ENCODE results near the gene HPCAL1.

HPCAL1 gene

DNA sequence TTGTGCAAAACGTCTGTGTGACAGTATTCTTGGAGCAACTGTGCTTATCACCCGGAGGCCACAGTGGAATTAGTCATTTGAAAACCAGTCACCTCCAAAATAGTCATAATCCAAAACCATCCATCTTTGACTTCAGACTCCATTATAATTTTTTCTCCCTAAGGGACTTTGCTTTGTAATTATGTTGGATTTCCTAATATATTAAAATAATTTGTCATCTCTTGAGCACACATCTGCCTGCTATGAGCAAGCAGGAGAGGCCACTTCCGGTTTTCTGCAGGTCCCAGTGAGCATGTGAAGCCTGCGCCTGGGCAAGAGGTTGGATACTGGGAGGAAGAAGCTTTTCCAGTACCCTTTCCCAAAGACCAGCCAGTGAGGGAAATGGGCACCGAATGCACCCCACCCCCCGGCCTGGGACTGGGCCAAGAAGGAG, 87.7 kb downstream of the HPCAL1 start:
- no peak for DNase-seq (ENCODE audit: low read depth)

DNA sequence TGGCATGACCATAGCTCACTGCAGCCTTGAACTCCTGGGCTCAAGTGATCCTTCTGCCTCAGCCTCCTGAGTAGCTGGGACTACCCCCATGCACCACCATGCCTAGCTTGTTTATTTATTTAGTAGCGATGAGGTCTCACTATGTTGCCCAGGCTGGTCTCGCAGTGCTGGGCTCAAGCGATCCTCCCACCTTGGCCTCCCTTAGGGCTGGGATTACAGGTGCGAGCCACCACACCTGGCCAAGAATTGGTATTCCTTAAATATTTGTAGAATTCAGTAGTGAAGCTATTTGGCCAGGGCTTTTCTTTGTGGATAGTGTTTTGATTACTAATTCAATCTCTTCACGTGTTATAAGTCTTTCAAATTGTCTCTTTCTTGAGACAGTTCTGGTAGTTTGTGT, 89.4 kb downstream of the HPCAL1 start:
- no peak for DNase-seq (ENCODE audit: low read depth)

DNA sequence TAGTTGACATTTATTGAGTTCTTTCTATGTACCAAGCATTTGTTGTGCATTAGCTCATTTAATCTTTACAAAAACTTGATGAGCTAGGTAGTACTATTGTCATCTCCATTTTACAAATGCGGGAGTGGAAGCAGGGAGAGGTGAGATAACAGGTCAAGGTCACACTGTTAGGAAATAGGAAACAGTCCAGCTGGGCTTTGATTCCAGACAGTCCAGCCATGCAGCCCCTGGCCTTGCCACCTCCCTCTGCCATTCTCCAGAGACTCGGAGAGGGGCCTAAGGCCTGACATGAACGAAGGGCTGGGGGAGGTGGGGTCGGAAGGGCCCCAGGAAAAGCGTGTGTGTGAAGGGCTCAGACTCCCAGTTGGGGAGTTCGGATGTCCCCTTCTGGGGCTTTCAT, 89.8 kb downstream of the HPCAL1 start:
- no peak for DNase-seq (ENCODE audit: low read depth)

DNA sequence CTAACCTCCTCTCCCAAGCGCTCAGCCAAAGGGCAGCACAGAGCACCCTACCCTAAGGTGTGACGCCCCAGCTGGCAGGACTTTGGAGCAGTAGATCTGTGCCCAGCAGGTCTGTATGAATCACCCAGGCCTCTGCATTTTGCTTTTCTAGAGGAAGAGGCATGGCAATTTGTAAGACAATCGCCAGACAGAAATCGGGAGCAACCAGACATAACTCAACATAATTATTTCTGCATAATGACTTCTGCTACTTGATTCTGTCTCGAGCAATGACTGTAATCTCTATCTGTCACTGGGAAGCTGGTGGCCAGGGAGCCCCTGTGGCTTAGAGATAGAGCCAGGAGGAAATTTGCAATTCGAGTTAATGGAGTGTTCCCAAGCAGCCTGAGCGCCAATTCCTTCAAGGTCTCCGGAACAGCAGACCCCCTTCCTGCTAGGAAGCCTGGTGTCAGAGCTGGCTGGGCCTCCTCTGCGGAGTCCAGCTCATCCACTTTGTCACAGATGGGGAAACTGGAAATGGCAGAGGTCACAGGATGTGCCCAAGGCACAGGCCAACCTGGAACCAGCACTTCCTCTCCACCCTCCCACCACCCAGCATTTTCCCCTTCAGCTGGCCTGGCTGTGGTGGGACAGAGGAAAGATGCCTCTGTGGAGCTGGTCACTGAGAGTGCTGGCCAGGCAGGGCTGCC, 90.4 kb downstream of the HPCAL1 start:
- no peak for DNase-seq (ENCODE audit: low read depth)

DNA sequence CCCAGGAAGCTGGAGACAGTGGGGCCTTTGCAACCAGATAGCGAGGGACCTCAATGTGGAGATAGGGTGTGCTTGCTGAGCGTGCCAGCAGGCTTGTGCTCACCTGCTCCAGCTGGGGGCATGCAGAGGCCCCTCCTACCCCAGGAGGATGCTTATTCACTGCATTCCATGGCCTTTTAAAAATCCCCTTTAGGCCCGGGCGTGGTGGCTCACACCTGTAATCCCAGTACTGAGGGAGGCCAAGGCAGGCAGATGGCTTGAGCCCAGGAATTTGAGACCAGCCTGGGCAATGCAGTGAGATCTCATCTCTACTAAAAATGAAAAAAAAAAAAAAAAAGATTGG, 90.9 kb downstream of the HPCAL1 start:
- no peak for DNase-seq (ENCODE audit: low read depth)

DNA sequence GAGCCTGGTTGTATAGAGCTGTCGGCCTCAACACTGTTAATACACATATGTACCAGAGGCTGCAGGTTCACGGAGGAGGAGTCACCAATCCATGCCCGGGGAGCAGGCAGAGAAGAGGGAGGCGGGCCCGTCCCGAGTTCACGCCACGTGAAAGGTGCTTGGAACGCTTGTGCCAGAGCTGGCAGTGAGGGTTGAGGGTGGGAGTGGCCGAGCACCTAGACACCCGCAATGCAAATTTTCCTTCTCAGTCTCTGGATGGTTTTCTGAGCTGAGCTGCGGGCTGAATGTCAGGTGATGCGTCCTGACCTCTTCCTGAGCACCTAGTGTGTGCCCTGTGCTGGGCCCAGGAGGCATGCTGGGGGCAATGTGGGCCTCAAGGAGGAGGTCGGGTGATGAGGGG, 93.2 kb downstream of the HPCAL1 start:
- DNase-seq (ENCODE audit: low read depth) = no peak

DNA sequence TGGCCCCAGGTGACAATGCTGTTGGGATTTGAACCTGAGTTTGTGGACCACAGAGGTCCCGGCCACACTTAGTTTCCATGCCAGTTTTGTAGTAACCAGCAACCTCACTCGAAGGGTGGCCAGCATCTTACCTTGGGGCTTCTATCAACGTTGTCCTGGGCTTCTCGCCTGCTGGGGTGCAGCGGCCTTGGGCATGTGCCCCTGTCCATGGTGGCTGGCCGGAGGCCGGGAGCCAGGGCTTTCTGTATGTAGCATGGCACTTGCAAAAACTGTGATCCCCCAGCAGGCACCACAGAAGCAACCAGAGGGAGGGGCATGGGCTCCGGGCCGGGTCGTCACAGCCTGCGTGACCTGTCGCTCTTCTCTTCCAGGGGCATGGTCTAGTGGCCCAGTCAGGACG, 93.8 kb downstream of the HPCAL1 start:
- no peak for DNase-seq (ENCODE audit: low read depth)

DNA sequence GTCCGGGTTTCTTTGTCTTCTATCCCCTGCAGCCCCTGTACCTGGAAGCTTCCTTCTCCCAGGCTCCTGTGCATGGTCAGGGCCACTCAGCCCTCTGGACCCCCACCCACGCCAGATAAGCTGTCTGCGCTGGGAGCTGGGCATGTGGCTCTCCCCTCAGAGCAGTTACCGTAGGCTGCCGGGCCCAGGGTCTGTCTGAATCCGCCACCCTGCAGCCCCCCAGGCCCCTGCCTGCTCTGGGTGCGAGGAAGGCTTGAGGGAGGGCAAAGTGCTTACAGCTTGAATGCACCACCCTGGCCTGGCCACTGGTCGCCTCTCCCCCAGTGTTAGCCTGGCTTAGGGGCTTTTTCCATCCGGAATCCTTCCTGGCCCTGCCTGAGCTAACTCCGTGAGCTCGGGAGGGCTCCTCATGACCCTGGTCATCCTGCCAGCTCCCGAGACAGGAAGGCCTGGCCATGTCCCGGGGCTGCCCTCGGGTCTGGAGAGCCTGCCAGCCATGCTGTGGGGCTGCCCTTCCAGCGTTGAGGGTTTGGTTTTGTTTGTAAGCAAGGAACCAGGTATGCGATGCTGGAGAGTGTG, 94.7 kb downstream of the HPCAL1 start:
- DNase-seq (ENCODE audit: low read depth) = no peak

DNA sequence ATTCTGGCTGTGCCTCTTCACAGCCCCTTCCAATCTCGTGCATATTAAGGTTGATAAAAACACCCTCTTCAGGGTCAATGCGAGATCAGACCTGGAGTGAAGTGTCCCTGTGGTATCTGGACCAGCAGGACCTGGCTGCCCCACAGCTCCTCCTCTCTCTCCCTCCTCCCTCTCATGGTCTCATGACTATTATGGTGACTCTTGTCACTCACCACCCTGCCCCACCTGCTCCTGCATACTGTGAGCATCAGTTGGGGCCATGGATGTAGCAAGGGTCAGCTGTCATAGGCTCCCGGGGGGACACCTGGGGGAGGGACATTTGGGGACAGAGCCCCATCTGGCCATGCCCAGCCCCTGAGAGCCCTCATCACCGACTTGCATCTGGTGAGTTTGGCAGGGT, 95.2 kb downstream of the HPCAL1 start:
- DNase-seq (ENCODE audit: low read depth) = no peak

DNA sequence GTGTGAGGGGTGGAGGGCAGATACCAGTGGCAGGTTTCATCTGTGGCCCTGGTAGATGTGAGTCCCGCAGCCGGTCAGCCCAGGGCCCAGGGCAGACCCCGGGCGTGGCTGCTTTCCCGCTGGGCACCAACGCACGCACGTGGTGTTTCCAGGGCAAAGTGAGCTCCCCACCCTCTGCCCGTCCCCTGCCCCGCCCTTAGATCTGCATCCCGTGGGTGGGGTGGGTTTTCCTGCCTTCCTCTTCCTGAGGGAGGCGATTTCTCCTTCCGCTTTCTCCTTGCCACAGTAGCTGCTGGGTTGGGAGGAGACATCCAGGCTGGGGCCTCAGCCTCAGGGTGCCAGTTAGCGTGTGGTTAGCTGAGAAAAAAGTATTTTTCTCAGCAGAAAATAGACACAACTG, 95.8 kb downstream of the HPCAL1 start:
- DNase-seq (ENCODE audit: low read depth) = no peak

DNA sequence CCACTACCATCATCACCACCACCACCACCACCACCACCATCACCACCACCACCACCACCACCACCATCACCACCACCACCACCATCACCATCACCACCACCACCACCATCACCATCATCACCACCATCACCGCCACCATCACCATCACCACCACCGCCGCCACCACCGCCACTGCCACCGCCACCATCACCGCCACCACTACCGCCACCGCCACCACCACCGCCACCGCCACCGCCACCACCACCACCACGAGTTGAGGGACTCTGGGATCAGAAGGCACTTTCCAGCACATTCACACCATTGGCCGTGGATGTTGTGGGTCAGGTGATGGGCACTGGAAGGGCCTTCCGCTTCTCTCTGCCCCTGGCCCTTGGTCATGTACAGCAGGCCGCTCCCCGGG, 96.7 kb downstream of the HPCAL1 start:
- DNase-seq (ENCODE audit: low read depth) = no peak

DNA sequence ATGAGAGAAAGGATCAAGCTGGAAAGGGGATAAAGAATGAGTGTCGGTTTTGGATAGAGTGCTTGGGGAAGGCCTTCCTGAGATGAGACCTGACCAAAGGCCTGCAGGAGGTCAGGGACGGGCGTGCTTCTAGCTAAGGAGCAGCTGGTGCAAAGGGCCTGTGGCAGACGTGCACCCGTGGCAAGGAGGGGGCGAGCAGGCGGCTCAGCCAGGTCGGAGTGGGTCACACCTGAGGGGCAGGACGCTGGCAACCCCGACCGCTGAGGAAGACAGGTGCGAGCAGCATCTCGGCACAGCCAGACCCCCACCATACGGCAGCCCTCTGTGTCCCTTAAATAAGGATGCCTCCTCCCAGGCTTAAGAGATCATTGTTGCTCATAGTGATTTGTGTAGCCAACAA, 97.3 kb downstream of the HPCAL1 start:
- DNase-seq (ENCODE audit: low read depth) = no peak

DNA sequence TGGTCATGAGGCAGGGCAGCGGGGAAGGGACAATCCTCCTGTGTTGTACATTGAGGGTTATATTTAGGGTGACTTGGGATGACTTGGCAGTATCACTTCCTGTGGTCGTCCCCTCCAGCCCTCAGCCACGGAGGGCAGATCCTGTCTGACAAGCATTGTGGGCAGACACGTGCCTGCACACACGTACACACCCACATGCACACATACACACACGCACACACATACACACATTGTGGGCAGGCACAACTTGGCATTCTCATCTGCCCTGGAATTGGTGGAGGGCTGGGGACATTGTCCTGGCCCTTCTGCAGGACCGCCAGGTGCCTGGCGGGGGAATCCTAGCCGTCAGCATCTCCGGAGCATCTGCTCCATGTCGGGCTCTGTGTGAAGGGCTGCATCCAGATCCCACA, 97.9 kb downstream of the HPCAL1 start:
- DNase-seq (ENCODE audit: low read depth) = no peak

DNA sequence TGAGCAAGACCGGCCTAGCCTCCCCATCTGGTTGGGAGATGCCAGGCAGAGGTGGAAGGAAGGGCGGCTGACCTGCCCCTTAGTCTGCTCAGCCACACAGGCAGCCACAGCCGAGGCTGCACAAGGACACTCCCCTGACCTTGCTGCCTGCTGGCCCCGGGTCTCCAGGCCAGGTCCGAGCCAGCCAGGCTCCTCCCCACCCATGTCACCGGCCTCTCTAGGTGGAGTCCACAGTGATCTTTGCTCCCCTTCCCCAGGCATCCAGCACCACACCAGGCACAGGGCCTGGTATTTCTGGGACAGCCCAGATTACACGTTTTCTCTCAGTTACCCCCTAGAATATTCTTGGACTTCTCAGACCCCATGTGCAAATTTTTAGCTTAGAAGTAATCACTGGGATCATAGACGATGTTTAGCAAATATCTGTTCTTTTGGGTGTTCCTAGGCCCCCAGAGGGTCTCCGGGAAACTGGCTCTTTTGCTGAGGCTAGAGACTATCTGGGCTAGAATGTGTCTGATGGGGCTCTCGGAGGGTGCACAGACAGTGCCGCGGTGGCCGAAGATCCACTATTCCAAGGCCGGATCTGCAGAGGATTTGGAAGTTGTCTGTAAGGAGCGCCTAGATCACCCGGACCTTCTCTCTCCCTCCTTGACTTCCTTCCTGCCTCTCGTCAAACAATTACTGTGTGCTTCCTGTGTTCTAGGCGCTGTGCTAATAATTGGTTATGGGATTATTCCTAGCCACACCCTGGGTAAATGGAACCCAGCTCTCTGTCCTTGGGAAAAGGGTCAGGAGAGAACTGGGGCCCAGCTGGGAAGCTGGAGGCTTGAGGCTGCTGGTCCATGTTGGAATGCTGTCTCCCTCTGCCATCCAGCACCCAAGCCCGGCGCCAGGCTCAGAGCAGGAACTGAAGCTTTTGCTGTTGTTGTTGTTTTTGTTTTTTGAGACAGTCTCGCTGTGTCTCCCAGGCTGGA, 98.6 kb downstream of the HPCAL1 start:
- DNase-seq (ENCODE audit: low read depth) = no peak

DNA sequence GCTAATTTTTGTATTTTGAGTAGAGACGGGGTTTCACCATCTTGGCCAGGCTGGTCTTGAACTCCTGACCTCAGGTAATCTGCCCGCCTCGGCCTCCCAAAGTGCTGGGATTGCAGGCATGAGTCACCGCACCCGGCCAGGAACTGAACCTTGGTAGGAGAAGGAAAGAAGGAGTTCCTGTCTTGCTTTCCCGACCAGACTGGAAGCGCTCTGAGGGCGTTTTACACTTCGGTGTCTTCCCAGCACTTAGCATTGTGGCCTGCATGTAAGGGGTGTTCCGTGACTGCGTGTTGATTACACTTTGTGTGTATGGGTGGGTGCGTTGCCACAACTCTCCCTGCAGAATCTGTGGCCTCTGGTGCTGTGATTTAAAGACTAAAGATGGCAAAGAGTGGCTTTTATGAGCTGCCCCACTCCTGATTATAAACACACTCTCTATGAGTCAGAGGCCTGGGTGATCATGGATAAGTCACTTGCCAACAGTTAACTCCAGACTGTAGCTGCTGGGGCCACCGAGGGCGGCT, 99.4 kb downstream of the HPCAL1 start:
- DNase-seq (ENCODE audit: low read depth) = no peak

DNA sequence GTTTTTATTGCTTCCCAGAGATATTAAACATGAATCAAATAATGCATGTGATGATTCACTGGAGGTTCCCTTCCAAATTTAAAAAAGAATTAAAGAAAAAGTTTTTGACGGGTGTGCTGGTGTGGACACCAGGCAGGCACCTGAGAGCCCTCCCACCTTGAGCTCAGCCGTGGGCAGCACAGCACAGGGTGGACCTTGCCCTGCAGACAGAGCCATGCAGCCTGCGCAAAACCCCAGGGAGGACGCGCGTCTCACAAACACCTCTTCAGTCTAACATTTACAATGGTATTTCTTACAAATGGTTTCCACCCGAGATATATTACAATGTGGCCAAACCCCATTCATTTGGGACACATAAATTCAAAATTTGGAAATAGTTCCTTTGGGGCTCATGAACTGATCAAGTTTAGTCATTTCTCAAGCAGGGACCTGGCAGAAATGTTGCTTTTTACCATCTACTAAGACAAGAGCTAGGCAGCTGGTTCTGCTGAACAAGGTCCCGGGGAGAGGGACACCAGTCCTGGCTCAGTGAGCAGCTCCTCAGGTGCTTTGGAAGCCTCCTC, 100.0 kb downstream of the HPCAL1 start:
- no peak for DNase-seq (ENCODE audit: low read depth)

DNA sequence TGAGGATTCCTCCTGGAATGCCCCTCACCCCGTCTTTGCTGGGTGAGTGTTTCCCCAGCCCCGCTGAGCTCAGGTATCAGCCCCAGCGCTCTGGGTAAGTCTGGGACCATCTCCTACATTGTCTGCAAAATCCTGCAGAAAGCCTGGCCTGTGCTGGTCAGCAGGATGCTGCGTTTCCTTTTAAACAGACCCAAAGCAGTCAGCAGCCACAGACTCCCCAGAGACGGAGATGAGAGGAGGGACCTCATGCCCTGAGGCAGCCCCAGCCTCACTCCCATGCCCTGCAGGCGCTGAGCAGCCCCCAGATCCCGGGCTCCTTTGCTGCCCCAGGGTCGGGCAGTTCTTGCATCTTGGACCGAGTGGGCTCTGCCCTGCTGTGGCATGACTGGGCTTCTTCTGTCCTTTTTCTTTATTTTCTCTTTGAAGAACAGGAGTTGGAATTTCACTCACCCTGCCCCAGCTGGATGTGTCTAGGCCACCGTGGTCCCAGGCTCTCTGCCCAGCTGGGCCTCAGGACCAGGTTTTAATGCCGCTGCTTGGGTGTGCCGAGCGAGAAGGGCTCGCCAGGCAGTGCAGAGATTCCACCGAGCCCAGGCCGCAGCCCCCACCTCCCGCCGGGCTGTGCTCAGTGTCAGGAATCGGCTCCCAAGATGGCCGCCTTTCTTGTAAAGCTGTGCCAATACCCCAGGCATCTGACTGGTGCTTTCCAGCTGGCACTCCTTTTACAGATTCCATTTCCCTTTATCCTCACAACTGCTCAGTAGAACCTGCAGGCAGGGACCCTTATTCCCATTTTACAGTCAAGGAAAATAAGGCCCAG, 101.8 kb downstream of the HPCAL1 start:
- no peak for DNase-seq (ENCODE audit: low read depth)

DNA sequence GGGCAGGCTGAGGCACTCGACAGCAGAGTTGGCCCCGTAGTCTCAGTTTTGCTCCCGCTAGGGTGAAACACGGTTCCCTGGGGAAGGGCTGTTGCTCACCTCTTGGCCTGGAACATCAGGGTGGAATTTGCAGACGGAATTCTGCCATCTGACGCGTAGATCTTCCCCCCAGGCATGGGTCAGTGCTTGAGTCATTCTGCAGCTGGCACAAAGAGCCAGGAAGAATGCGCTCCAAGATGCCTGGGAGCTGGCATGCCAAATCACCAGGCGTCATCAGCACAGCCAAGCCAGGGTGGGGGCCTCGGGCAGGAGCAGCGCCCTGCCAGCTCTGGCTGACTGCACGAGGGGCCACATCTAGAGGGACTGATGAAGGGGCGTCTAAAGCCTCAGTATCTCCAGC, 102.7 kb downstream of the HPCAL1 start:
- no peak for DNase-seq (ENCODE audit: low read depth)

DNA sequence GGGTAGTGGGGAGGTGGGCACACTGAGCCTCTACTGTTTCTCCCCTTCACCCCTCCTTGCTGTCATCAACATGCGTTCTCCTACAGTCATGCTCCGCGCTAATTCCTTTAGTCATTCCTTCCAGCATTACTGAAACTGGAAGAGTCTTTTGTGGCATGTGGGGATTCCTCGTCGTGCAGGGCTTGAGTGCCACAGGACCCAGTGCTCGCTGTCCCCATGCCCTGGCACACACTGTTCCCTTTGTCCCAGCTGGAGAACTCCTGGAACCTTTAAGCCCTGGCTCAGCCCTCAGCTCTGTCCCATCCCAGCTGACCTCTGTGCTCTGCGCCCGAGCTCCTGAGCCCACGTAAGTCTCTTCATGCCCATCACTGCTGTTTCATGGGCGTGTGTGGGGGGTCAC, 103.3 kb downstream of the HPCAL1 start:
- no peak for DNase-seq (ENCODE audit: low read depth)

DNA sequence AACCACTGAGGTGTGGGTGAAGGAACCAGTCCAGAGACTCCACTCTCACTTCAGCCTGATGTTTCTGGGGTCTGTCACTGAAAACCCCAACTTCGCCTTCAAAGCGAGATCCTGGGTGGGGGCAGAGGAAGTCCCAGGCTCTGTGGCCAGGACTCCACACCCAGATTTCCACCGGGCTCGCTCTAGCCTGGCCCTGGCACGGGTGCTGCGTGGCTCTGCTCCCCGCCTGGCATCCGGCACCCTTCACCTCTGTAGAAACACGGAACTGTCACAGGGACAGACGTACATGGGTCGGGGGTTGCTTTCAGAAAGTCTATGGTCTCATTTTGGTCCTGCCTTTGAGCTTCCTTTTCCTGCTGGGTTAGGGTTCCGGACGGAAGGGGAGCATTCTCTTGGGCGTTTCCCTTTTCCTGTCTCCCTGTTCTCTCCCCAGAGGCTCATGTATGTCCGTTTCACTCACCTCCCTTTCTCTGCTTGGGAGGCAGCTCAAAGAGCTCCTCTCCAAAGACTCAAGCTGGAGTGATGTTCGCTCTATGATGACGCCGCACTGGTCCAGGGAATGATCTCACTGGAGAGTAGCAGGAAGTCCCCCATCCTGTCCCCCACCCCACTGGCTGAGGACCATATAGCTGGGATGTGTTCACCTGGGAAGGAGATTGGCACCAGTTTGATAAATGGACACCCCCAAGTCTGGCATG, 103.9 kb downstream of the HPCAL1 start:
- DNase-seq (ENCODE audit: low read depth) = no peak

DNA sequence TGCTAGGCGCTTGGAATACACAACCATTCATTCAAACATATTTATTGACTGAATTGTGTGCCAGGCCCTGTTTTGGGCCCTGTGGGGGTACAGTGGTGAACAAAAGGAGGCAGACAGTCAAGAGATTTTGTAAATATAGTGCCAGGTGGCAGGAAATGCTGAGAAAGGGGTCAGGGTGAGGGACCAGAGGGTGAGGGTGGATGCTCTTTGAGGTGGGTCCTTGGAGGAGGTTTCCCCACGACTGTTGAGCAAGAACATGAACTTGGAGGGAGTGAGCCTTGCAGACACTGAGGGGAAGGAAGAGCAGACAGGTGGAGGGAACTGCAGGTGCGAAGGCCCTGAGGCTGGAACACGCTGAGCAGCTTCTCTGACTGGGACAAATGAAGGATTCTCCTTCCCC, 104.7 kb downstream of the HPCAL1 start:
- DNase-seq (ENCODE audit: low read depth) = no peak
